Activated T-cell treated with anti-CD3 and anti-CD28 coated beads, Interleukin-2, amount 50 U/mL, for 1 hour (primary cell): ENCODE measurements around the gene MARCHF6.
"Not testable (repeated sequence)": the region's sequence is repeated elsewhere in the genome, so short reads cannot be mapped to it uniquely, and the experiment has no call there.

ENCODE experiments used
- DNase-seq: peaks from one replicate; pipeline ENCODE4 v3.0.0-alpha.2; 2020

The MARCHF6 gene

DNA sequence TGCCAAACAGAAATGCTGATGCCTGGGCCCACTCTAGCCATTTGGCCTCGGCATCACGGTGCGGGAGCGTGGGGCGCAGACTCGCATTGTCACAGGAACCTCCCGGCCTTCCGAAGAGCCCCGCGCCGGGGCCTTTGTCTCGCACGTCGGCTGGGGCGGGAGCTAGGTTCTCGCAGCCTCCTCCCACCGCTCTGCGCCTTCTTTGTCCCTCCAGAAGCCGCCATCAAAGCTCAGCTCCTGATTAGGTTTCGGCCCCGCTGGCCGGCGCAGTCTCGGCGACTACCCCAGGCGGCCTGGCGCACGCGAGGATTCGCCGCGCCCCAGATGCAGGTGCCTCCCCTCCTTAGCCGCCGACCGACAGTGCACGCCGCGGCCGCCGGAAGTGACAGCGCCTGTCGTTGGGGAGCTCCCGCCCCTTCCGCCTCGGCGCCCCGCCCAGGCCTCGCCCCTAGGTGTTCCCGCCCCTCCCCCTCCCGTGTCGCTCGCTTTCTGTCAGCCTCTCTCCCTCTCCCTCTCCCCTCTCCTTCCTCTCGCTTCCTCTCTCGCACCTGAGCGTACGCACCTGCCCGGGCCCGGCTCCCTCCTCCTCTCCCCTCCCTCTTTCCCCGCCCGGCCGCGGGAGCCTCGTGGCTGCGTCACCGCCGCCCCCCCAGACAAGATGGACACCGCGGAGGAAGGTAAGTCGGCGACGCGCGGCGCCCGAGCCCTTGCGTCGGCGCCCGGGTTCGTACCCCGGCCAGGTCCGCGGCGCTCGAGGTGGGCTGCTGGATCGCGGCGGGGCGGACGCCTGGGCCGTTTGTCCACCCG, at the start of gene MARCHF6:
MARCHF6 (plus strand) TSS at position 455 of the 807 bp plus-strand sequence; CDS start at position 659, 204 bp downstream.
- DNase-seq: peak; percentile 96

- no peak for DNase-seq
These were observed 49.8 kb upstream of the MARCHF6 start for GRCh38 chr5:10303699-10304170.

- DNase-seq: no peak
These were observed 48.6 kb upstream of the MARCHF6 start for GRCh38 chr5:10304932-10305331.

- no peak for DNase-seq
These were observed 47.4 kb upstream of the MARCHF6 start for GRCh38 chr5:10306114-10306513.

DNA sequence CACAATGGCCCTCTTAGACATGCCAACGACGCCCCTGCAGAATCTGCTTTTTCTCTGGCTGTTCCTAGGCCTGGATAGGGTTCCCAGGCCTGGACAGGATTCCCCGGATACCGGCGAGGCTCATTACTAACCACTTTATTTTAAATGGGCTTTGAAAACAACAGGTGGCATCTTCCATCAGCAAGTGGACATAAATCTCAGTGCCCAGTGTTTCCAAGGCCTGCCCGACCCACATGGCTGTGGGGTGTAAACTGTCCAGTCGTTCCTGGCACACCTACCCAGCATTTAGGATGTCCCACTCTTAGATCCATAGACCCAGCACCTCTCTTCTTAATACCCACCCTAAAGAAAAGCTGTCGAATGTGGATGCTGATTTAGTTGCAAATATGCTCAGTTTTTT, 46.7 kb upstream of the MARCHF6 start:
- no peak for DNase-seq

DNA sequence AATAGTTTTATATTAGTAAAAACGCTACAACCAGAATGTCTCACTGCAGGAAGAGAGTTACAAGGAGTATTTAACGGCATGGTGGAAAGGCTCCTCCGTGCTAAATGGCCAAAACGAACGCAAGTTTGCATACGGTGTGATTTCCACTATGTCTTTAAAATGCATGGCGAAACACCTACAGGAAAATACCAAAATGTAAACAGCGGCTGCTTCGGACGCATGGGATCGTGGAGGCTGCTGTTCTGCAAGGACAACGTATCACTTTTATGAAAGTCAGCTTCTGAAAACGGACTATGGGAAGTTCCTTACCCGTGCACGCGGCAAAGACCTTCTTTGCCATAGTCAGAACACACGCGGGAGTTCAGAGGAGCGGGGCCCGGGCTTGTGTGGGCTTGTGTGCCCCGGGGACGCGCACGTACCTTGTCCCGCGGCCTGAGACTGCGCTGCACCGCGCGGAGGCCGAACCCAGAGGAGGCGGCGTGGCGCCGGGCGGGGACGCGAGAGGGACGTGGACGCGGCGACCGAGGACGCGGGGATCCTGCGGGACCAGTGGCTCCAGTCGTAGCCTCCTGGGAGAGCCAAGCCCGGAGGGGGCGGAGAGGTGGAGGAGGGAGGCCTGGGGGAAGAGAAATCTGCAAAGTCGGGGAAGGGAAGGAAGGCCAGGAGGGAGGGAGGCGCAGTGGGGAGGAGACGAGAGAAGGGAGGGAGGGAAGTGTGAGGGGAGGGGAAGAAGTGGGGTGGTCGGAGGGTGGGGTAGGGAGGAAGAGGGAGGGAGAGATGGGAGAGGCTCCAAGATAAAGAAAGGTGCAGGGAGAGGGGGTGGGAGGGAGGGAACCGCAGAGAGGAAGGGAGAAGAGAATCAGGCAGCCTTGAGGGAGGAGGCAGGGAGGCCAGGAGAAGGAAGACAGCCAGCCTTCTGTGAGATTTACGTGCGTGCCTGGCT, 46.0 kb upstream of the MARCHF6 start, which contains the start of gene CMBL:
CMBL (minus strand) TSS at position 697 of the 943 bp plus-strand sequence. CDS start 17,140 bp downstream, outside the sequence.
- DNase-seq: peak; percentile 33

GRCh38 chr5:10308844-10309243, 44.7 kb upstream of the MARCHF6 start:
- DNase-seq: no peak

DNA sequence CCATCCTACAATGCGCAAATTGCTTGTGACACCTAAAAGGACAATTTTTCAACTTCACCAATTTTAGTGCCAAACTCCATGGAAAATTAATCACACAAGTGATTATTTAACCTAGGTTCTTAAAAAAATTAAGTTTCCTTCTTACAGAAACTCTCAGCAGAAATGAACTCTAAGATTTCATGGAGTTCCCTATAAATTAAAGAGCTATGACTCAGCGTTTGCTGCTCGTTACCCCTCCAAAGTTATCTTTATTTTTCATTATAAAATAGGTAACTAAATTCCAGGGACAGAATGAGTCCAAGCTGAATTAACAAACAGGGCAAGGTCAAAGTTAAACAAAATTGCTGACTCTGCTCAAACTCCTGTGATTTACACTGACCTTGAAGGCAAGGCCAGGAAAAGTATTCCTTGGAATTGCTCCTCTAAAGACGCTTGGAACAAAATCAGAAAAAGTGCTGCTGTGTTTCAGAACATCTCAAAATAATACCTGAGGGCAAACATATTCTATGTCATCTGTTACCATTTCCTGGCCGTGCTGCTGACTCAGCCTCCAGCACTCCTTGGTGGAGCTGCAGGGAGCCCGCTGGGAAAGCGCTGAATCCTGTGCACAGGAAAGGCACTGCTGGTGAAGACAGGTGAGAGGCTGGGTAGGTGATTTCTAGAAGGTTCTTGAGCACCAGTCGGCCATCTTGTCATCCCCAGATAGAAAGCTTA, 43.3 kb upstream of the MARCHF6 start:
- no peak for DNase-seq

GRCh38 chr5:10310835-10311570, 42.5 kb upstream of the MARCHF6 start:
- not testable (repeated sequence) for DNase-seq

- DNase-seq: no peak
These were observed 41.7 kb upstream of the MARCHF6 start for GRCh38 chr5:10311595-10312425.

GRCh38 chr5:10315201-10315600, 38.3 kb upstream of the MARCHF6 start:
- DNase-seq: no peak

GRCh38 chr5:10315824-10316509, 37.5 kb upstream of the MARCHF6 start:
- DNase-seq: no peak

DNA sequence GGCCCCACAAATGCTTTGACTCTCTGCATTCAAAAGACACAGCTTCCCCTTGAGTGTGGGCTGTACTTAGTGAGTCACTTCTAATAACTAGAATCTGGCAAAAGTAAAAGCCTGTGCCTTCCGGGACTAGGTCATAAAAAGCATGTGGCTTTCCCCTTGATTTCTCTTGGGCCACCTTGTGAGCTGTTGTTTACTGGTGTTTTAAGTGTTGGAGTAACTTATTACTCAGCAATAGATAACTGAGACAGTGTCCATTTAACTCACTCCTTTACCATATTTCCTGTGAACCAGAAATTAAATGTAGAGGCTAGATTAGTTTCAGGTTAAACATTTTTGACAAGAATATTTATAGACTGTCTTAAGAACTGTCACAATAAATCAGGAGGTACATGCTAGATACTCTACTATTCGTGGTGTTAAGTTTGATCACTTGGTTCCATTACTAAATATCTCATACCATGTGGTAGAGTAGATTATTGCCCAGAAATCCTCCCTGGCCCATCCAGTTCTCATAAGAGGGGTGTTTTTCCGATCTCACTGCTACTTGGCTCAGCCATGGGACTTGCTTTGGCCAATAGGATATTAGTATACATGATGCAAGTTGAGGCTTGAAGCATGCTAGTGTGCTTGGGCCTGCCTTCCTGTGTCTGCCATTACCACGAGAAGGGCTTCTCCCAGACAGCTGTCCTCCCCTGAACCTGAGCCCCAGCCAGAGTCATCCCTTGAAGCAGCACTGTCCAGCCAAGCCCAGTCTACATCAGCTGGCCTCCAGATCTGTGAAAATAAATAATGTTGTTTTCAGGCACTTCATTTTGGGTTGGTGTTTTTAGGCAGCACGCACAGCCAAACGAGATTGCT, 35.4 kb upstream of the MARCHF6 start:
- DNase-seq: no peak

GRCh38 chr5:10319202-10319851, 34.2 kb upstream of the MARCHF6 start:
- DNase-seq: no peak

DNA sequence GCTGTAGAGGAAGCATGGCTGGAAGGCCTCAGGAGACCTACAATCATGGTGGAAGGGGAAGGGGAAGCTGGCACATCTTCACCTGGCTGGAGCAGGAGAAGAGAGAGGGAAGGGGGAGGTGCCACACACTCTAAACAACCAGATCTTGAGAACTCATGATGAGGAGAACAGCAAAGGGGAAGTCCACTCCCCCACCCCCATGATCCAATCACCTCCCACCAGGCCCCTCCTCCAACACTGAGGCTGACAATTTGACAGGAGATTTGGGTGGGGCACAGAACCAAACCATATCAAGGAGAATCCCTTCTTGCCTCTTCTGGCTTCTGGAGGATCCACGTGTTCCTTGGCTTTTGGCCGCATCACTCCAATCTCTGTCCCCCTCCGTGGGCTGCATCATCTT, 32.7 kb upstream of the MARCHF6 start:
- no peak for DNase-seq

- no peak for DNase-seq
These were observed 31.6 kb upstream of the MARCHF6 start for GRCh38 chr5:10321882-10322281.

DNA sequence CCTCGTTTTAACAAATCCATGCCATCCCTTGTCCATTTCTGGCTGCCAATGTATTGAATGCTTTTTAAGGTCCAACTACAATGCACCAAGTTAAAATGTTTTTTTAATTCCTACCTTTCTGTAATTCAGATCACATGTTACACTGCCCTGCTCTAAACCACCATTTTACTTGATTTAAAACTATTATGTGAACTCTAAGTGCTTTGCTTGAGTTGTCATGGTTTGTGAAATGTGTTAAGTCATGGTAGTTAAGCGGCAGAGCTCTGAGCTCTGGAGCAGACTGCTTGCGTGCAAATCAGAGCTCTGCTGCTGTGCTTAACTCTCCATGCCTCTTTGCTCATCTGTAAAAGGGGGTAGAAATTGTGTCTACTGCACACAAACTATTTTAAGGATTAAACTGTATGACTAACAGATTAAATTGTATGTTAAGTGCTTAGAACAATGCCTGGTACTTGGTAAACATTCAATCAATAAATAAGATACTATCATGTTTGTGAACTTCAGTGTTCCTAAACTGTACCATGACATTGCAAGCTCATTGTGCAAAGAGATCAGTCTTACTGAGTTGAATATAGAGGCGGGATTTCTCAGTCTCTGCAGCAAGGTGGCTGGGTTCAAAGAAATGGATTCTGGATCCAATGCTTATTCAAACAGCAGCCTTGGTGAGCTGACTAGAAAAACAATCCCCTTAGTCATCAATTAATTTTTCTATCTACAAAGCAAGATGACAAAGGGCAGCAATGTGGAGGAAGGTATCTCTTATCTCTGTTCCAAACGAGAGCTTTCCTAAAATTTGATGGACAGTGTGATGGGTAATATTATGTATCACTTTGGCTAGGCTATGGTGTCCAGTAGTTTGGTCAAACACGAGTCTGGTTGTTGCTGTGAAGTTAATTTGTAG, 29.7 kb upstream of the MARCHF6 start:
- no peak for DNase-seq
